A549 (cell line): Measurements from ENCODE around the gene GNAT2. TPM values are rescaled to one million over a fixed set of nuclear protein-coding genes. Genes with fewer than 3 reads are reported as not detected.

Source experiments
- ATAC-seq, 2 experiments: fragments of 200-7000 bp in 1 of 2; fragments of >200 bp in 1 of 2; cut with Nextera tagmentation in 1 of 2; cut with Tn5 transposase in 1 of 2; 3 replicates each; pipeline versions ENCODE4 v1.8.0 to v1.9.1; 2018 to 2020; ENCODE audit warnings: mild to moderate bottlenecking in 1 of 2, moderate library complexity in 1 of 2
- CTCF ChIA-PET: fragments of 300-600 bp; sonication (Branson Sonifier 250); formaldehyde crosslinking; extraction: SDS; loops from one replicate; lab custom pipeline; 2021; ENCODE audit warnings: antibody characterized with exemption, inconsistent platforms; lab: Yijun Ruan, JAX
- POLR2A ChIA-PET: fragments of 350-600 bp; formaldehyde crosslinking; extraction: SDS; loops from one replicate; lab custom pipeline; 2021; ENCODE audit warnings: antibody characterized with exemption, inconsistent platforms; lab: Yijun Ruan, JAX
- DNase-seq, 2 experiments: peaks; one replicate each; pipeline versions ENCODE4 v3.0.0 to v3.0.0-alpha.2; 2011 to 2016; ENCODE audit warnings: low read depth in 1 of 2, low spot score in 1 of 2
- FAIRE-seq: peaks from 2 replicates; lab custom pipeline; 2011; peaks lifted over from hg19 to GRCh38; lab: Jason Lieb, UNC
- H3K27ac ChIP-seq, 2 experiments: fragments of >200 bp; sonication (Bioruptor Twin); formaldehyde crosslinking; 3 replicates each; pipeline ENCODE4 v1.5.1; 2016 to 2017
- H3K4me1 ChIP-seq: fragments of >200 bp; sonication (Bioruptor Twin); formaldehyde crosslinking; 3 replicates; pipeline ENCODE4 v1.6.1; 2016
- H3K4me2 ChIP-seq: fragments of >200 bp; sonication (Bioruptor Twin); formaldehyde crosslinking; 3 replicates; pipeline ENCODE4 v1.6.1; 2016
- H3K4me3 ChIP-seq: fragments of >200 bp; sonication (Bioruptor Twin); formaldehyde crosslinking; 3 replicates; pipeline ENCODE4 v1.5.1; 2016
- H3K9me3 ChIP-seq: fragments of >200 bp; sonication (Bioruptor Twin); formaldehyde crosslinking; 3 replicates; pipeline ENCODE4 v1.6.1; 2016
- CBX2 ChIP-seq: fragments of 200-600 bp; sonication (generic); IDR thresholded peaks from 2 replicates; pipeline ENCODE4 v1.6.1; 2016; ENCODE audit warnings: low read depth, mild to moderate bottlenecking, borderline replicate concordance
- CEBPB ChIP-seq, 2 experiments: fragments of >200 bp in 1 of 2; sonication (Bioruptor Twin) in 1 of 2; formaldehyde crosslinking in 1 of 2; IDR thresholded peaks; 2 replicates each; pipeline ENCODE4 v1.6.1; 2012 to 2016
- EHMT2 ChIP-seq: fragments of 200-600 bp; sonication (generic); IDR thresholded peaks from 2 replicates; pipeline ENCODE4 v1.6.1; 2016; ENCODE audit warnings: antibody characterized with exemption, low read depth, mild to moderate bottlenecking, moderate library complexity
- GATA3 ChIP-seq: IDR thresholded peaks from 2 replicates; pipeline ENCODE4 v1.6.1; 2012; ENCODE audit warnings: borderline replicate concordance
- MAZ ChIP-seq: fragments of 150-350 bp; IDR thresholded peaks from 2 replicates; pipeline ENCODE4 v1.6.1; 2014; ENCODE audit warnings: antibody characterized with exemption, low read depth, low read length, borderline replicate concordance
- RFX5 ChIP-seq: fragments of 450-650 bp; IDR thresholded peaks from 2 replicates; pipeline ENCODE4 v1.7.1; 2014; ENCODE audit warnings: antibody characterized with exemption, mild to moderate bottlenecking, moderate library complexity
- TP53 ChIP-seq: fragments of 250-450 bp; sonication (Bioruptor Pico); IDR thresholded peaks from 2 replicates; pipeline ENCODE4 v1.5.0; 2021; ENCODE audit warnings: mild to moderate bottlenecking, moderate library complexity
- ZNF302 ChIP-seq: fragments of 250-450 bp; sonication (Bioruptor Pico); IDR thresholded peaks from 2 replicates; pipeline ENCODE4 v1.9.0; 2021; ENCODE audit warnings: inconsistent platforms, mild to moderate bottlenecking, moderate library complexity
- WGBS: methylation state at CpG from one replicate; pipeline ENCODE4 v1.1.6; 2017; ENCODE audit errors: missing lambda C conversion rate; 5-methylcytosine and 5-hydroxymethylcytosine counted together
- polyA plus RNA-seq, 4 experiments: library from polyadenylated mRNA; depleted of rRNA in 3 of 4; stranded (reverse); fragments of >200 nt; fragmentation: RNase III in 1 of 4; extraction: RNeasy Plus Mini Kit Qiagen cat#74134 plus additional on column Dnase treatment in 1 of 4; gene quantifications; 2 replicates in 3 of 4; 3 replicates in 1 of 4; pipeline ENCODE4 v1.2.3, GENCODE V29; 2011 to 2017
- small RNA-seq, 6 experiments: library from RNA; depleted of rRNA; stranded (forward); fragments of <200 nt; gene quantifications; one replicate each; pipeline ENCODE3, GENCODE V24; 2012
- TF ChIP-seq, protein P1 (sequence below): fragments of >200 bp; sonication (Bioruptor Twin); formaldehyde crosslinking; IDR thresholded peaks from 2 replicates; pipeline ENCODE4 v1.6.1; 2016
- TF ChIP-seq, protein P2 (sequence below): fragments of >200 bp; sonication (Bioruptor Twin); formaldehyde crosslinking; IDR thresholded peaks from 3 replicates; pipeline ENCODE4 v1.5.1; 2016
- TF ChIP-seq, protein P3 (sequence below): fragments of >200 bp; sonication (Bioruptor Twin); formaldehyde crosslinking; IDR thresholded peaks from 3 replicates; pipeline ENCODE4 v1.6.1; 2016
- TF ChIP-seq, protein P4 (sequence below): fragments of 450-650 bp; IDR thresholded peaks from 2 replicates; pipeline ENCODE4 v1.6.1; 2014; ENCODE audit warnings: antibody characterized with exemption

GNAT2 gene
- polyA plus RNA-seq, 2 of the 4 experiments (the other 2 are of a cell fraction), result 0.16 to 0.25 TPM

DNA sequence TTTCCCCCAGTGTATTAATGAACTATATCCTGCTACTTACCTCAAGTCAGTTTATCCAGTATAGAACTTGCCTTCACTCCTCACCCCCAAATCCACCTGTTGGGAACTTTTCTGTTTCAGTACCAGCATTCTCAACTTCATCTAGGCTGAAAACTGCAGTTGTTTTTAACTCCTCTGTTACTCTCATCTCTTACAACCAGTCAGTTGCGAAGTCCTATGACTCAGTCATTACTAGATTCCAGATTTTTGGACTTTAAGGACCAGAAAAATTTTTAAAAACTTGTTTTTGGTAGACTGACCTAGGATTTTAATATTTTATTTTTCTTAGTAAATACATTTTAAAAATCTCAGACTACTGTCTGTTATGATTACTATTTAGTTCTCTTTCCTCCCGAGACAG lies 62.9 kb downstream of the GNAT2 start:
- H3K27ac ChIP-seq, result no peak overlapping the region
- ChIA-PET CTCF (no interaction called here), POLR2A (no interaction called here)
- no peak for FAIRE-seq
- TF ChIP-seq ZNF302 (CRISPR knock-in tag) (no peak), RFX5 (no peak), CEBPB (IDR thresholded peaks at IDR 0.05) (no peak), MAZ (no peak), GATA3 (no peak), CBX2 (no peak), EHMT2 (no peak), TP53 (no peak)
- TF ChIP-seq, protein P1, sequence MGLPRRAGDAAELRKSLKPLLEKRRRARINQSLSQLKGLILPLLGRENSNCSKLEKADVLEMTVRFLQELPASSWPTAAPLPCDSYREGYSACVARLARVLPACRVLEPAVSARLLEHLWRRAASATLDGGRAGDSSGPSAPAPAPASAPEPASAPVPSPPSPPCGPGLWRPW, result no peak
- TF ChIP-seq, protein P2, sequence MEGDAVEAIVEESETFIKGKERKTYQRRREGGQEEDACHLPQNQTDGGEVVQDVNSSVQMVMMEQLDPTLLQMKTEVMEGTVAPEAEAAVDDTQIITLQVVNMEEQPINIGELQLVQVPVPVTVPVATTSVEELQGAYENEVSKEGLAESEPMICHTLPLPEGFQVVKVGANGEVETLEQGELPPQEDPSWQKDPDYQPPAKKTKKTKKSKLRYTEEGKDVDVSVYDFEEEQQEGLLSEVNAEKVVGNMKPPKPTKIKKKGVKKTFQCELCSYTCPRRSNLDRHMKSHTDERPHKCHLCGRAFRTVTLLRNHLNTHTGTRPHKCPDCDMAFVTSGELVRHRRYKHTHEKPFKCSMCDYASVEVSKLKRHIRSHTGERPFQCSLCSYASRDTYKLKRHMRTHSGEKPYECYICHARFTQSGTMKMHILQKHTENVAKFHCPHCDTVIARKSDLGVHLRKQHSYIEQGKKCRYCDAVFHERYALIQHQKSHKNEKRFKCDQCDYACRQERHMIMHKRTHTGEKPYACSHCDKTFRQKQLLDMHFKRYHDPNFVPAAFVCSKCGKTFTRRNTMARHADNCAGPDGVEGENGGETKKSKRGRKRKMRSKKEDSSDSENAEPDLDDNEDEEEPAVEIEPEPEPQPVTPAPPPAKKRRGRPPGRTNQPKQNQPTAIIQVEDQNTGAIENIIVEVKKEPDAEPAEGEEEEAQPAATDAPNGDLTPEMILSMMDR, result no peak
- TF ChIP-seq, protein P3, sequence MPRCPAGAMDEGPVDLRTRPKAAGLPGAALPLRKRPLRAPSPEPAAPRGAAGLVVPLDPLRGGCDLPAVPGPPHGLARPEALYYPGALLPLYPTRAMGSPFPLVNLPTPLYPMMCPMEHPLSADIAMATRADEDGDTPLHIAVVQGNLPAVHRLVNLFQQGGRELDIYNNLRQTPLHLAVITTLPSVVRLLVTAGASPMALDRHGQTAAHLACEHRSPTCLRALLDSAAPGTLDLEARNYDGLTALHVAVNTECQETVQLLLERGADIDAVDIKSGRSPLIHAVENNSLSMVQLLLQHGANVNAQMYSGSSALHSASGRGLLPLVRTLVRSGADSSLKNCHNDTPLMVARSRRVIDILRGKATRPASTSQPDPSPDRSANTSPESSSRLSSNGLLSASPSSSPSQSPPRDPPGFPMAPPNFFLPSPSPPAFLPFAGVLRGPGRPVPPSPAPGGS, result no peak
- TF ChIP-seq, protein P4, sequence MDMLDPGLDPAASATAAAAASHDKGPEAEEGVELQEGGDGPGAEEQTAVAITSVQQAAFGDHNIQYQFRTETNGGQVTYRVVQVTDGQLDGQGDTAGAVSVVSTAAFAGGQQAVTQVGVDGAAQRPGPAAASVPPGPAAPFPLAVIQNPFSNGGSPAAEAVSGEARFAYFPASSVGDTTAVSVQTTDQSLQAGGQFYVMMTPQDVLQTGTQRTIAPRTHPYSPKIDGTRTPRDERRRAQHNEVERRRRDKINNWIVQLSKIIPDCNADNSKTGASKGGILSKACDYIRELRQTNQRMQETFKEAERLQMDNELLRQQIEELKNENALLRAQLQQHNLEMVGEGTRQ, result no peak
- H3K4me1 ChIP-seq, result peaks cover 18% of the 10 kb centered on the region; the same call in 2 of the 3 replicates
- H3K9me3 ChIP-seq, result no peaks in the 10 kb centered on the region
- no peak for DNase-seq
- WGBS, result 91% methylated on average over 2 of the region's 2 CpGs
- H3K4me2 ChIP-seq, result no peak overlapping the region
- H3K4me3 ChIP-seq, result no peak overlapping the region
- no peak for ATAC-seq

Small RNA genes lying within 50 kb of the gene (small RNA-seq; reads per million reads assigned to genes)
- 0.74 to 49.0 (median 19.7) reads per million in 6 experiments for gene RNU6V

Other genes with a start within 250 kb of the GNAT2 start
- gene SORT1, start 221.7 kb downstream of the GNAT2 start, polyA plus RNA-seq (2011; rRNA removed), result 13.8 and 14.7 TPM in 2 replicates
- 5.0 to 6.7 TPM (median 6.0 TPM) in 3 replicates for gene SORT1, start 221.7 kb downstream of the GNAT2 start, polyA plus RNA-seq (2017; fragmentation: RNase III; extraction: RNeasy Plus Mini Kit Qiagen cat#74134 plus additional on column Dnase treatment)
- 140 and 147 TPM in 2 replicates for gene PSMA5, start 193.2 kb downstream of the GNAT2 start, polyA plus RNA-seq (2011; rRNA removed)
- gene PSMA5, start 193.2 kb downstream of the GNAT2 start, polyA plus RNA-seq (2017; fragmentation: RNase III; extraction: RNeasy Plus Mini Kit Qiagen cat#74134 plus additional on column Dnase treatment), result 92.7 to 99.6 TPM (median 93.7 TPM) in 3 replicates
- 0.04 and 0.08 TPM in 2 replicates for gene SYPL2, start 153.1 kb downstream of the GNAT2 start, polyA plus RNA-seq (2011; rRNA removed)
- gene SYPL2, start 153.1 kb downstream of the GNAT2 start, polyA plus RNA-seq (2017; fragmentation: RNase III; extraction: RNeasy Plus Mini Kit Qiagen cat#74134 plus additional on column Dnase treatment), result 0.03 to 0.05 TPM (median 0.05 TPM) in 3 replicates
- 0.97 and 1.2 TPM in 2 replicates for gene ATXN7L2, start 135.7 kb downstream of the GNAT2 start, polyA plus RNA-seq (2011; rRNA removed)
- 2.0 to 2.2 TPM (median 2.1 TPM) in 3 replicates for gene ATXN7L2, start 135.7 kb downstream of the GNAT2 start, polyA plus RNA-seq (2017; fragmentation: RNase III; extraction: RNeasy Plus Mini Kit Qiagen cat#74134 plus additional on column Dnase treatment)
- 4.0 and 4.9 TPM in 2 replicates for gene CYB561D1, start 125.5 kb downstream of the GNAT2 start, polyA plus RNA-seq (2011; rRNA removed)
- 4.4 to 5.2 TPM (median 4.9 TPM) in 3 replicates for gene CYB561D1, start 125.5 kb downstream of the GNAT2 start, polyA plus RNA-seq (2017; fragmentation: RNase III; extraction: RNeasy Plus Mini Kit Qiagen cat#74134 plus additional on column Dnase treatment)
- 0.43 and 0.85 TPM in 2 replicates for gene AMIGO1, start 109.9 kb downstream of the GNAT2 start, polyA plus RNA-seq (2011; rRNA removed)
- 1.1 to 1.3 TPM (median 1.2 TPM) in 3 replicates for gene AMIGO1, start 109.9 kb downstream of the GNAT2 start, polyA plus RNA-seq (2017; fragmentation: RNase III; extraction: RNeasy Plus Mini Kit Qiagen cat#74134 plus additional on column Dnase treatment)
- 0.14 TPM in 1 of 2 replicates, not detected in the other for gene GPR61, start 79.7 kb downstream of the GNAT2 start, polyA plus RNA-seq (2011; rRNA removed)
- gene GPR61, start 79.7 kb downstream of the GNAT2 start, polyA plus RNA-seq (2017; fragmentation: RNase III; extraction: RNeasy Plus Mini Kit Qiagen cat#74134 plus additional on column Dnase treatment), result not detected in 3 replicates
- 6.1 and 8.7 TPM in 2 replicates for gene GNAI3, start 71.0 kb downstream of the GNAT2 start, polyA plus RNA-seq (2011; rRNA removed)
- gene GNAI3, start 71.0 kb downstream of the GNAT2 start, polyA plus RNA-seq (2017; fragmentation: RNase III; extraction: RNeasy Plus Mini Kit Qiagen cat#74134 plus additional on column Dnase treatment), result 5.3 to 5.6 TPM (median 5.6 TPM) in 3 replicates
- 19.3 and 31.5 TPM in 2 replicates for gene AMPD2, start 221 bp upstream of the GNAT2 start, polyA plus RNA-seq (2011; rRNA removed)
- 39.4 to 51.7 TPM (median 47.2 TPM) in 3 replicates for gene AMPD2, start 221 bp upstream of the GNAT2 start, polyA plus RNA-seq (2017; fragmentation: RNase III; extraction: RNeasy Plus Mini Kit Qiagen cat#74134 plus additional on column Dnase treatment)
- gene GSTM4, start 36.5 kb upstream of the GNAT2 start, polyA plus RNA-seq (2011; rRNA removed), result 17.2 and 21.7 TPM in 2 replicates
- gene GSTM4, start 36.5 kb upstream of the GNAT2 start, polyA plus RNA-seq (2017; fragmentation: RNase III; extraction: RNeasy Plus Mini Kit Qiagen cat#74134 plus additional on column Dnase treatment), result 13.0 to 14.3 TPM (median 13.6 TPM) in 3 replicates
- 4.8 and 6.0 TPM in 2 replicates for gene GSTM2, start 48.4 kb upstream of the GNAT2 start, polyA plus RNA-seq (2011; rRNA removed)
- gene GSTM2, start 48.4 kb upstream of the GNAT2 start, polyA plus RNA-seq (2017; fragmentation: RNase III; extraction: RNeasy Plus Mini Kit Qiagen cat#74134 plus additional on column Dnase treatment), result 5.3 to 7.2 TPM (median 6.5 TPM) in 3 replicates
- 0.22 TPM in 1 of 2 replicates, not detected in the other for gene GSTM1, start 68.2 kb upstream of the GNAT2 start, polyA plus RNA-seq (2011; rRNA removed)
- not detected in 3 replicates for gene GSTM1, start 68.2 kb upstream of the GNAT2 start, polyA plus RNA-seq (2017; fragmentation: RNase III; extraction: RNeasy Plus Mini Kit Qiagen cat#74134 plus additional on column Dnase treatment)
- not detected in 2 replicates for gene GSTM5, start 92.6 kb upstream of the GNAT2 start, polyA plus RNA-seq (2011; rRNA removed)
- gene GSTM5, start 92.6 kb upstream of the GNAT2 start, polyA plus RNA-seq (2017; fragmentation: RNase III; extraction: RNeasy Plus Mini Kit Qiagen cat#74134 plus additional on column Dnase treatment), result not detected in 3 replicates
- gene GSTM3, start 121.4 kb upstream of the GNAT2 start, polyA plus RNA-seq (2011; rRNA removed), result 55.7 and 67.6 TPM in 2 replicates
- gene GSTM3, start 121.4 kb upstream of the GNAT2 start, polyA plus RNA-seq (2017; fragmentation: RNase III; extraction: RNeasy Plus Mini Kit Qiagen cat#74134 plus additional on column Dnase treatment), result 39.8 to 44.1 TPM (median 43.0 TPM) in 3 replicates
- gene EPS8L3, start 144.3 kb upstream of the GNAT2 start, polyA plus RNA-seq (2011; rRNA removed), result 5.1 and 7.4 TPM in 2 replicates
- gene EPS8L3, start 144.3 kb upstream of the GNAT2 start, polyA plus RNA-seq (2017; fragmentation: RNase III; extraction: RNeasy Plus Mini Kit Qiagen cat#74134 plus additional on column Dnase treatment), result 1.4 to 3.3 TPM (median 2.4 TPM) in 3 replicates